BE2C (cell line): Measurements from ENCODE around the gene LMBR1L.

Experiments used
- DNase-seq: peaks from one replicate; pipeline ENCODE4 v3.0.0-alpha.2; 2020
- H3K27me3 ChIP-seq: fragments of 250-450 bp; sonication (Bioruptor Pico); 2 replicates; pipeline ENCODE4 v1.5.1; 2020; ENCODE audit warnings: mild to moderate bottlenecking
- H3K36me3 ChIP-seq: fragments of 250-450 bp; sonication (Bioruptor Pico); 2 replicates; pipeline ENCODE4 v1.5.1; 2020; ENCODE audit warnings: mild to moderate bottlenecking
- H3K4me1 ChIP-seq: fragments of 250-450 bp; sonication (Bioruptor Pico); 2 replicates; pipeline ENCODE4 v1.5.1; 2020
- H3K4me3 ChIP-seq: 2 replicates; pipeline ENCODE4 v1.5.1; 2011; ENCODE audit warnings: low read depth, low read length
- H3K9me3 ChIP-seq: fragments of 250-450 bp; sonication (Bioruptor Pico); 2 replicates; pipeline ENCODE4 v1.5.1; 2020
- CTCF ChIP-seq: IDR thresholded peaks from 2 replicates; pipeline ENCODE4 v1.5.1; 2012; ENCODE audit warnings: mild to moderate bottlenecking, low read depth, low read length

Gene LMBR1L

GRCh38 chr12:49049566-49050224, 61.0 kb downstream of the LMBR1L start:
- no peak for TF ChIP-seq CTCF
- H3K36me3 ChIP-seq: peaks cover 94% of the 10 kb centered on the region

GRCh38 chr12:49048953-49049352, 61.7 kb downstream of the LMBR1L start:
- H3K27me3 ChIP-seq: no peaks in the 10 kb centered on the region
- H3K4me1 ChIP-seq: no peaks in the 10 kb centered on the region
- H3K9me3 ChIP-seq: no peaks in the 10 kb centered on the region
- H3K36me3 ChIP-seq: peaks cover 91% of the 10 kb centered on the region
- no peak for DNase-seq
- no peak overlapping the region for H3K4me3 ChIP-seq
- TF ChIP-seq CTCF: no peak

More at GRCh38 chr12:49049566-49050224, 61.0 kb downstream of the LMBR1L start:
- no peak for DNase-seq
- Histone ChIP-seq H3K4me1 (no peaks in the 10 kb centered on the region), H3K9me3 (no peaks in the 10 kb centered on the region), H3K27me3 (no peaks in the 10 kb centered on the region), H3K4me3 (no peak overlapping the region)
